LNCaP clone FGC (cell line): ENCODE results near the gene SLC16A5.
"Not testable (repeated sequence)": the region's sequence is repeated elsewhere in the genome, so short reads cannot be mapped to it uniquely, and the experiment has no call there.

Source experiments
- DNase-seq: peaks from one replicate; pipeline ENCODE4 v3.0.0-alpha.2; 2011; ENCODE audit warnings: low read depth
- H3K4me3 ChIP-seq: 2 replicates; pipeline ENCODE4 v1.5.1; 2011; ENCODE audit warnings: mild to moderate bottlenecking, low read depth, low read length, control low read depth
- CTCF ChIP-seq: IDR thresholded peaks from 2 replicates; pipeline ENCODE4 v1.5.1; 2012; ENCODE audit warnings: mild to moderate bottlenecking; ENCODE audit not compliant: control insufficient read depth, insufficient read depth; ENCODE audit errors: extremely low read depth

The SLC16A5 gene, protein sequence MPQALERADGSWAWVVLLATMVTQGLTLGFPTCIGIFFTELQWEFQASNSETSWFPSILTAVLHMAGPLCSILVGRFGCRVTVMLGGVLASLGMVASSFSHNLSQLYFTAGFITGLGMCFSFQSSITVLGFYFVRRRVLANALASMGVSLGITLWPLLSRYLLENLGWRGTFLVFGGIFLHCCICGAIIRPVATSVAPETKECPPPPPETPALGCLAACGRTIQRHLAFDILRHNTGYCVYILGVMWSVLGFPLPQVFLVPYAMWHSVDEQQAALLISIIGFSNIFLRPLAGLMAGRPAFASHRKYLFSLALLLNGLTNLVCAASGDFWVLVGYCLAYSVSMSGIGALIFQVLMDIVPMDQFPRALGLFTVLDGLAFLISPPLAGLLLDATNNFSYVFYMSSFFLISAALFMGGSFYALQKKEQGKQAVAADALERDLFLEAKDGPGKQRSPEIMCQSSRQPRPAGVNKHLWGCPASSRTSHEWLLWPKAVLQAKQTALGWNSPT

DNA sequence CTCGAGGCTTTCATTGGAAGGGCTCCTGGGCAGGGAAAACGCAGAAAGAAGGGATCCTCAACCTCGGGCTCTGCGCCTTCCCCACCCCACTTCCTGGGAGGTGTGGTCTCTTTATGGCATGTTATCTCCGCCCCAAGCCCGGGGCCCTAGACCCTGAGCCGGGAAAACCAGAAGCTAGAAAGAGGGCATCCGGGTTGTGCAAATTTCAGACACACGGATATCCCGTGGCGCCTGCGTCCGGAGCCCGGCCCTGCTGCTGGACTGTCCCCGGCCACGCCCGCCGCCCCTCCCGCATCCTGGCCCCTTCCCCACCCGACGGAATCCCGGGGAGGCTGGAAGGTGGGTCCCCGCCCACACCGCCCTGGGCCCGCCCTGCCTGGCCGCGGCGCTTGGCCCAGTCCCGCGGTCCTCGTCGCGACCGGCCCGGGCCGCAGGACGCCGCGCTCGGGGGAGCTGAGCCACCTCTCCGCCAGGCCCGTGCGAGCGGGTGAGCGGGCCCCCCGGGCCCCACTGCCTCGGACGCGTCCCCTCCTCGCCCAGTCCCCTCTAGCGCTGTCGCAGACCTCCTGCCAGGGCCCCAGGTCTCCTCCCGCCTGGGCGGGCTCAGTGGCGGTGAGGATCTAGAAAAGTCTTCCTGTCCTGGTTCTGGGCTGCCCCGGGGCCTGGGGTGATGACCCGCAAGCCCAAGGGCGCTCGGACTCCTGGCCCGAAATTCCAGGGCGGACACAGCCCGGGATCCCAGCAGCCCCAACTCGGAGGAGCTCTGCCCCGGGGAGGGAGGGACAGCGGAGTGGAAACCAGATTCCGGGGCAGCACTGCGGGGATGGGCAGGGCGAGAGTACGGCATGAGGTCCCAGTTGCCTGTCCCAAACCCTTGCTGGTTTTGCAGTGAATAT, at the start of gene SLC16A5:
SLC16A5 (plus strand) TSS at position 397 of the 896 bp plus-strand sequence. CDS start 5,683 bp downstream, outside the sequence.
- TF ChIP-seq CTCF, result no peak
- no peak within 1 kb of the TSS for H3K4me3 ChIP-seq
- no peak for DNase-seq

DNA sequence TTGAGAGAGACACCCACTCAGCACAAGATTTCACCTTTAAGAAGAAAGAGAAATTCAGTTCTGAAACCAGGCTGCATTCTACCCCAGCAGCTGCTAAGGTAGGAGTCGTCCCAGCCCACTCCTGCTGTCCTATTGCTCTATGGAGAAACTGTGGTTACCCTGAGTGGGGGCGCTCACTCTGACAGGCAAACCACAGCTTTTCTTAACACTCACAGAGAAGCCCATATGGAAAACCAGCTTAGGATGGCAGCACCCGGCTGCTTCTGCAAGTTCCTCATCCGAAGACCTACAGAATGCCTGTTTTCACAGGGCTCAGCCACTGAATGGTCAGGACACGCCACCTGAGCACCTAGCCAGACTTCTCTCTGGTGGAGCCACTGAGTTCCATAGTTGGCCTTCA, 48.5 kb upstream of the SLC16A5 start:
- DNase-seq, result no peak
- H3K4me3 ChIP-seq, result no peak overlapping the region
- no peak for TF ChIP-seq CTCF

- TF ChIP-seq CTCF, result no peak
- no peak for DNase-seq
- no peak overlapping the region for H3K4me3 ChIP-seq
These were observed 46.0 kb upstream of the SLC16A5 start for GRCh38 chr17:75041656-75042280.

GRCh38 chr17:75043789-75044188, 44.0 kb upstream of the SLC16A5 start:
- DNase-seq, H3K4me3 ChIP-seq: not testable (repeated sequence)

DNA sequence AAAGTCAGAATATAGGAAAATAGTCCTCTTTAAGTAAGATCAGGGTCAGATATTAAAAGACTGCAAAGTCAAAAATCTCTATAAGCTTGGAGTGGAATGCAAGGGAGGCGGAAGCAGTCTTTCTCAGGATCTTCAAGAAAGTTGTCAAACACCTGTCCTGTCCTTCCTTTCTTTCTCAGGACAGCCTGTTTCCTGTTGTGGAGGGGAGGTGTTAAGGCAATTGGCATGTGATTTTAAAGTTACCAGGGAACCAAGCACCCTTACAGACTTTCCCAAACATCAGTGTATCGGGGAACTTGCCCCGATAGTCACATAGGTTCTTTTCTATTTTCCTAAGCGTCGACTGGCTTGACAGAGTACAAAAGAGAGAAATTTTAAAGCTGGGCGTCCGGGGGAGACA, 43.0 kb upstream of the SLC16A5 start:
- DNase-seq, result no peak
- TF ChIP-seq CTCF, result no peak
- no peak overlapping the region for H3K4me3 ChIP-seq

- not testable (repeated sequence) for DNase-seq
- peak overlapping the region; percentile 95 for H3K4me3 ChIP-seq
These were observed 41.8 kb upstream of the SLC16A5 start for GRCh38 chr17:75045946-75046406.

DNA sequence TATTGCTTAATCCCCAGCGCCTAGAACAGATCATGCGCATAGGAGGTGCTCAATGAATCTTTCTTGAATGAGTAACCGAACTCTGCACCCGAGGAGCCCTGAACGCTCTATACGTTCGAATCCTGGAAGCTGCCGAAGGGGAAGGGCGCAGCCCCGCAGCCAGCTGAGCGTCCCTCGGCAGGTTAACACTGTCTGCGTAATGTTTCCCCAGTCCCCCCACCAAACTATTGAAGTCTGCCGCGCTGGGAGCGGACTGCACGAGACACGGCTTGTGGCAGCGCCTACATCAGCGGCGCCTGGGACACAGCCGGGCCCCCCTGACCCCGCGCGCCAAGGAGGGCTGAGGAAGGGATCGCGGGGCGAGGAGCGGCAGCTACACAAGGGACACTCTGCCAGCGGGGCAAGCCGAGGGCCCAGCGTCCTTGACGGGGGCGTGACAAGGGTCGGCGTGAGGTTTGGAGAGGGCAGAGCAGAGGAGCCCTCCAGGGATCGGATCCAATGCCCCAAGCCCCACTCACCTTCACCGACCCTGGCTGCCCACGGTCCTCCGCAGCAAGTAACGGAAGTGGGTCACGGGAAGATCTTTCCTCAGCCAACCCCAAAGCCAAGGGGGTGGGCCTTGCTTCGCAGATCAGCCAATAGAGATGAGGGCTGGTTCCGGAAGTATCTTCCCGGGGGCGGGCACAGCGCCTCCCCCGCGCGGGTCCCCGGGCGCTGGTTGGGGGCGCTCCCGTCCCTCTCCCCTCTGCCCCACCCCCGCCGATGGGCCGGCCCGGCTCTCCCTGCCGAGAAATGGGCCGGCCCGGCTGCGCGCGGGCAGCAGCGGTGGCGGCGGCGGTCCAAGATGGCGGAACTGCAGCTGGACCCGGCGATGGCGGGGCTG, 41.1 kb upstream of the SLC16A5 start, which contains the start of the genes ATP5PD and KCTD2:
ATP5PD (minus strand) TSS at position 563 of the 883 bp plus-strand sequence. CDS start 4,319 bp downstream, outside the sequence.
KCTD2 (plus strand) TSS at position 819 of the 883 bp plus-strand sequence; CDS start at position 845, 26 bp downstream.
- TF ChIP-seq CTCF, result no peak
- H3K4me3 ChIP-seq, result peak within 1 kb of the TSS; percentile 95
- peak; percentile 90 for DNase-seq
